Glomerular endothelial cell (primary cell): Measurements from ENCODE around the gene GTF2B. TPM values are rescaled to one million over a fixed set of nuclear protein-coding genes. Genes with fewer than 3 reads are reported as not detected.
"Not testable (repeated sequence)": the region's sequence is repeated elsewhere in the genome, so short reads cannot be mapped to it uniquely, and the experiment has no call there.

Experiments used
- DNase-seq: peaks from one replicate; pipeline ENCODE4 v3.0.0-alpha.2; 2011; ENCODE audit warnings: low read depth, low spot score; ENCODE audit errors: extremely low read depth
- total RNA-seq: library from RNA; depleted of rRNA; stranded (reverse); fragments of >200 nt; gene quantifications from 2 replicates; pipeline ENCODE4 v1.2.3, GENCODE V29; 2015

The GTF2B gene
- total RNA-seq = 22.6 and 24.5 TPM in 2 replicates

- peak; percentile 88 for DNase-seq
These were observed at the start of gene GTF2B for GRCh38 chr1:88891318-88891950. GTF2B (minus strand) TSS chr1:88891567; CDS start chr1:88891499, 68 bp downstream.

- not testable (repeated sequence) for DNase-seq
These were observed 47.2 kb upstream of the GTF2B start for GRCh38 chr1:88938528-88938927.

DNA sequence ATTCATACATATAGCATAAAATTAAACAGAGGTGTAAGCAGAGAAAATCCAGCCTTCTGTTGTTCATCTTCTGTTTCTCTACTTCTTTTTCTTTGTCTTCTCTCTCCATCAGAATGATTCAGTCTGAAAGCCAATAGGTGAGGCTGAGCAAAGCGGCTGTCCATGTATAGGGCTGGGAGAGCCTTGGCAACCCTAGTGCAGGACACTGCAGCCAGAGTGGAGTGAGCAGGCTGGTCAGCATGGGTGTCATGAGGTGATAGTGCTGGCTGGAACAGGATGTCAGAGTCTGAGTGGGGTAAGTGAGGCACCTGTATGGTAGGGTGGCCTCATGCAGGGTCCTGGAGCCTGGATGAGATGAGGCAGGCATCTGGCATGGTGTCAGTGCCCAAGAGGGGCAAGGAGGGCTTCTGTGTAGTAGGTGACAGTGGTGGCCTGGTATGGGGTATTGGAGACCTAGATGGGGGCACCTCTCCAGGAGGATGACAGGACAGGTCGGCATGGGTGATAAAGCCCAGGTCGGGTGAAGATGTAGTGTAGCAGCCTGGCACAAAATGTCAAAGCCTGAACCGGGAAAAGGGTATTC, 45.5 kb upstream of the GTF2B start:
- DNase-seq = no peak

GRCh38 chr1:88936223-88936523, 44.8 kb upstream of the GTF2B start:
- no peak for DNase-seq

DNA sequence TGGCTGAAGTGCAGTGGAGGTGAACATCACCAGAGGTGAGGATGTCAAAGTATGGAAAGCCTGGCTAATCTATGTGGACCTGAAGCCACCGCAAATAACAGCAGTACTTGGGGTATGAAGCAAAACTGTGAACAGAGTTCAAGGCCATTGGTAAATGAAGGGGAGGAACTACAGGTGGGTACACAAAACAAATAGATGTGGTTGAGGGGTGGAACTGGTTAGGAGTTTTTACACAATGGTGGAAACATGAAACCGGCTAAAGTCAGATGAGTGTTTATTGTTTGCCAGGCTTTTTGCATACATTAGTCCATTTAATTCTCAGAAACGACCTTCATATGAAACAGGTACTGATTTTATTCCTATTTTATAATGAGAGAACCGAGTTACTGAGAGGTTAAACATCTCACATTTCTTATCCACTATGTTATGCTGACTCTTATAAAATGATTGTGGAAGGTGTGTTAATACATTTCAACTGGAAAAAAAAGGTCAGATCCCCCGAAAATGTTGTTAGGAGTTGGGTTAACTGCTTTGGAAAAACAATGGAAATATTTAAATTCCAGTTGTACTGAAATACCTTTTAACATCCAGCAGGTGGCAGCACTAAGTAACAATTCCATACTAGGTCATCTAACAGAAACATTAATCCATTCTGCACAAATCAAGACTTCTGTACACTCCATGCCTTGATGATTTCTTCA, 44.3 kb upstream of the GTF2B start:
- peak; percentile 22 for DNase-seq

- DNase-seq = not testable (repeated sequence)
These were observed 38.8 kb upstream of the GTF2B start for GRCh38 chr1:88930176-88930575.

- no peak for DNase-seq
These were observed 31.9 kb upstream of the GTF2B start for GRCh38 chr1:88923224-88923623.

DNA sequence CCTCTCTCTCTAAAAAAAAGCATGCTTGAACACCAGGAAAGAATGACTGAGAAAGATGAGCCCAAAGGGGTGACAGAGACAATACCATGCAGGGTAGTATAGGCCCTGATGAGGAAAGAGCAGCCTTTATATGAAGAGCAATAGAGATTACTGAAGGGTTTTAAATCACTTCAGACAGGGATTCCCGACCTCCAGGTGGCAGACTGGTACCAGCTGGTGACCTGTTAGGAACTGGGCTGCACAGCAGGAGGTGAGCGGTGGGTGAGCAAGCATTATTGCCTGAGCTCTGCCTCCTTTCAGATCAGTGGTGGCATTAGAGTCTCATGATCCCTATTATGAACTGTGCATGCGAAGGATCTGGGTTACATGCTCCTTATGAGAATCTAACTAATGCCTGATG, 30.8 kb upstream of the GTF2B start:
- DNase-seq = no peak

- no peak for DNase-seq
These were observed 29.5 kb upstream of the GTF2B start for GRCh38 chr1:88920845-88921244.

DNA sequence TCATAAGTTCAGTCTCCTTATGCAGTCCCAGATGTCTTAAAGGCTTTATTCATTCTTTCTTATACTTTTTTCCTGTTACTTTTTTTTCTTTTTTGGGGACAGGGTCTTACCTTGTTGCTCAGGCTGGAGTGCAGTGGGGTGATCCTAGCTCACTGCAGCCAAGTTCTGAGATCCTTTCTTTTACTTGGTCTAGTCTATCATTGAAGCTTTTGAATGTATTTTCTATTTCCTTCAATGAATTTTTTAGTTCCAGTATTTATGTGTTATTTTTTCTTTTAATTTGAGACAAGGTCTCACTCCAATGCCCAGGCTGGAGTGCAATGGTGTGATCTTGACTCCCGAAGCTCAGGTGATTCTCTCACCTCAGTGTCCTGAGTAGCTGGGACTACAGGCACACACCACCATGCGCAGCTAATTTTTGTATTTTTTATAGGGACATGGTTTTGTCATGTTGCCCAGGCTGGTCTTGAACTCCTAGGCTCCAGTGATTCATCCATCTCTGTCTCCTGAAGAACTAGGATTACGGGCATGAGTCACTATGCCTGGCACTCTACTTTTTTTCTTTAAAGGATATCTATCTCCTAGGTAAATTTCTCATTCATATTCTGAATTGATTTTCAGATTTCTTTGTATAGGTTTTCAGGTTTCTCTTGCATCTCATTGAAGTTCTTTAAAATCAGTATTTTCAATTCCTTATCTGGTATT, 26.1 kb upstream of the GTF2B start:
- DNase-seq = no peak

DNA sequence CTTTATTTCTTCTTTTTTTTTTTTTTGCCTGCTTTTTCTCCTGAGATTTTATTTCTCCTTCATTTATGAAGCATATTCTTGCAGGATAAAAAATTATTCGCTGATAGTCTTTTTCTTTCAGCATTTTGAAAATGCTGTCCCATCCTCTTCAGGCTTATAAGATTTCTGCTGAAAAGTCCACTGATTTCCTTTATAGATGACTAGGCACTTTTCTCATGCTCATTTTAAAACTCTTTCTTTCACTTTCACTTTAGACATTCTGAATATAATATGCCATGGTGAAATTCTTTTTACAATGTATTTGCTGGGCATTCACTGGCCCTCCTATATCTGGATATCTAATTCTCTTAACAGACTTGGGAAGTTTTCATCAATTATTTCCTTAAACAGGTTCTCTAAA, 25.5 kb upstream of the GTF2B start:
- DNase-seq = no peak

GRCh38 chr1:88911800-88912199, 20.4 kb upstream of the GTF2B start:
- not testable (repeated sequence) for DNase-seq

- no peak for DNase-seq
These were observed 19.8 kb upstream of the GTF2B start for GRCh38 chr1:88911161-88911560.

GRCh38 chr1:88910401-88910800, 19.0 kb upstream of the GTF2B start:
- DNase-seq = no peak

DNA sequence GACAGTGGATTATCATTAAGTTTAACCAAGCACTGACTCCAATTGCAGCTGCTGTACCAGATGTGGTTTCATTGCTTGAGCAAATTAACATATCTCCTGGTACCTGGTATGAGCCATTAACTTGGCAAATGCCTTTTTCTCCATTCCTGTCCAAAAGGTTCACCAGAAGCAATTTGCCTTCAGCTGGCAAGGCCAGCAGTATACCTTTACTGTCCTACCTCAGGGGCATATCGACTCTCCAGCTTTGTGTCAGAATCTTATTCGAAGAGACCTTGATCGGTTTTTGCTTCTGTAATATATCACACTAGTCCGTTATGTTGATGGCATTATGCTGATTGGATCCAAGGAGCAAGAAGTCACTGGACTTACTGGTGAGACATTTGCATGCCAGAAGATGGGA, 9.5 kb upstream of the GTF2B start:
- DNase-seq = no peak

- no peak for DNase-seq
These were observed 5.8 kb upstream of the GTF2B start for GRCh38 chr1:88897070-88897730.

DNA sequence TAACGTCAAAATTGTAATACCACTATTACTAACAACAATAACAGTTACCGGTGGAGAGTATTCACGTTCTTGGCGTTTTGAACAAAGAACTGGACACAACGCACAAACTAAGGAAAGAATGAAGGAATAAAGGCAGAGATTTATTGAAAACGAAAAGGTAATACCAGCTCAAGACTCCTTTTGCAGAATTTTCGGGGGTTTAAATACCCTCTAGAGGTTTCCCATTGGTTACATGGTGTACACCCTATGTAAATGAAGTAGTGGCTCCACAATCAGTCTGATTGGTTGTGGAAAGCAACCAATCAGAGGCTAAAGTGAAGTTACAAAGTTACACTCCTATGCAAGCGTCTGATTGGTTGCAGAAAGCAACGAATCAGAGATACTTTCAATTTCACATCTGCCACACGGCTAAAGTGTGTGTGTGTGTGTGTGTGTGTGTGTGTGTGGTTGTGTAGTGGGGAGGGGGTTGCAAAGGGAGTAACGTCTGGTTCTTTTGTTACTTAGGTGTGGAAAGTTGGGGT, 1.1 kb upstream of the GTF2B start:
- no peak for DNase-seq

DNA sequence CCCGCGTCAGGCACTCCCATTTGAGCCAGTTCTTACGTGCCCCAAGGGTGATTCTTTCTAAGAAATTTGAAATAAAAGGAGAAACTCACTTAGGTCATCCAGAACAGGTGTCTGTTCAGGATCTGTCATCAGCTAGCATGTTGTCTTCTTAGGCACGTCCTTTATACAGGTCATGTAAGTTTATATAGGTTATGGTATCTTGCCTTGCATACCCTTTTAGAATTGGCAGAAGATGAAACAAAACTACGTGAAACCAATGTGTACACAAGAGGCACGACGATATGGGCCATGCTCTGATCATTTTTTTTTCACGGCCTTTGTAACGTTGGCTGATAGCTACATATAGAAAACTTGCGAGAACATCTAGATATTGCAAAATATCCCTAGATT, 579 bp upstream of the GTF2B start:
- DNase-seq = no peak

DNA sequence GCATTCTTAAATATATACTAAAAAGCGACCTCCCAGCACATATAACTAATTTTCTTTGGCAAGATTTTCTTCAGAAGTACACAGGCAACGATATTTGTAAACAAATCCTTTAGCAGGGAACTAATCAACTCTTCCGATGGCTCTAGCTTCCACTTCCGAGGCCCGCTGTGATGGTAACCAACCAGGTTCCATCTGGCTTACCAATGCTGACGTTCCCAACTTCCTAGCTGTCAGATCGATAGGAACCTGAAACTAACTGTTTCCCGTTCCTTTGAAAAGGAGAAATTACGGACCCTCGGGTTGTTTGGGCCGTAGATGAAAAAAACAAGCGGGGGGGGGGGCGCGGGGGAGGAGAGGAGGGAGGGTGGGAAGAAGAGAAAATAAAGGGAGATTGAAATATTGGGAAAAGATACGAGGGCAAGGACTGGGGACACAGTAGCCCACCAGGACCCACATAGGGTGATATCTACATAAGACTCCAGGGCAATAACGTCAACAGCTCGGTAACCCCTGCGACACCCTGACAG, 513 bp downstream of the GTF2B start:
- no peak for DNase-seq

DNA sequence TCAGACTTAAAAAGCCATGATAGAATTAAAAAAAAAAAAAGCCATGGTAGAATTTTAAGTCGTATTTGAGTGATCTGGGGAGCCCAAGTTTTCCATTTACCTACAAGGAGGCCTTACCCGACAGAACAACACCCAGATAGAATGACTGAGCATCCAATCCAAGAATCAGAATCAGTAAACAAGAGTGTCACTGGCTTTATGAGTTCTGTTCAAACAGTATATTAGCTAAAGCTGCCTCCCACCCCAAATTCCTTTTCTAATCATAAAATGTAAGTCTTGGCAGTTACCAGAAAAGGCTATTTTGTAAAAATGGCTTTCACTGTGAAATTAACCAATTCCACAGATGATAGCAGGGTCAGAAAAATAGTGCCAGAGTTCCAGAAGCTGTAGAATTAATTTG, 1.2 kb downstream of the GTF2B start:
- DNase-seq = no peak

DNA sequence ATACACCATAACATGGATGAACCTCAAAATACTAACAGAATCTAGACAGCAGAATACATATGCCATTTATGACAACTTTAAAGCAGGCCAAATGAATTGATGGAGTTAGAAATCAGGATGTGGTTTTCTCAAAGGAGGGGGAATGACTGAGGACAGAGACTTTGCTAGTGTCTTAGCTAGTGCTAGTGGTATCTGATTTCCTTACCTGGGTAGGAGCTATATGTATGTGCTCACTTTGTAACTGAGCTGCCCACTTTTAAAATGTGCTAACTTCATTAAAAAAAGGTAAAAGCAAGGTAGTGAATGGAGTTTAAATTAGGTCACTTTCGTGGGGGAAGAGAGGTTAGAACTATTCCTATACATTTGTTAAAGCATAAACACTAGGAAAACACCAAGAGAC, 2.6 kb downstream of the GTF2B start:
- DNase-seq = no peak
